ENCODE measurements around the gene RAB22A. TPM values are rescaled to one million over a fixed set of nuclear protein-coding genes. Genes with fewer than 3 reads are reported as not detected.

RAB22A gene
- polyA plus RNA-seq, 2 of the 4 experiments (the other 2 are of a cell fraction): 7.3 to 13.2 TPM

DNA sequence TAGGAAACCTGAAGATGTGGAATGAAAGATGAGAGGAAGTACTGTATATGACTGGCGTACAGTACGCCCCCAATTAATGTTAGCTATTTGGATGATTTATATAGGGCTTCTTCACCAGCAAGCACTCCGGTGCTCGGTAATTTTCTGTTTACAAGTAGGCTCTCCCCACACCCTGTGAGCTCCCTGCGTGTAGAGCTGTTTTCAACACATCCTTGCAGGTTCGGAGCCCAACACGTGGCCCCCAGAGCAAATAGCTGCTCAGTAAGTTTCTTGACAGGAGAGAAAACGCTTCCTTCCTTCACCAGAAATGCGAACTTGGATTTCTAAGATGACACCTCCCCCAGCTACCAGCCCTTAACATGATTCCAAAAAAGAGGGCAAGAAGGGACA lies 1.2 kb upstream of the RAB22A start:
- Histone ChIP-seq H3K4me2 (peak overlapping the region; percentile 86), H3K9me3 (no peaks in the 10 kb centered on the region), H3K4me1 (peaks cover 21% of the 10 kb centered on the region), H3K27ac (peak overlapping the region in 1 of 2 experiments; percentile 93; a peak in 3 of 6 replicates), H3K4me3 (peak overlapping the region; percentile 94)
- DNase-seq (ENCODE audit: low read depth in 1 of 2, low spot score in 1 of 2) (no peak), ATAC-seq (no peak), FAIRE-seq (no peak)
- POLR2A ChIA-PET: no interaction called here
- CTCF ChIA-PET: interaction anchor here (0.7 to 2.0 kb wide), 4 partner anchors 10 to 343 kb away, joined by 3 to 5 read pairs (median 4); partner anchors contain the start of gene STX16
- 91% methylated on average over 9 of the region's 9 CpGs for WGBS (ENCODE audit: missing lambda C conversion rate)
- TF ChIP-seq JUNB (IDR thresholded peaks at IDR 0.05): no peak
- TF ChIP-seq ZFP36 (IDR thresholded peaks at IDR 0.05; ENCODE audit: borderline replicate concordance, partially characterized antibody): no peak
- no peak for TF ChIP-seq HDAC2 (IDR thresholded peaks at IDR 0.05)
- TF ChIP-seq HEYL (CRISPR knock-in tag; IDR thresholded peaks at IDR 0.05): no peak
- TF ChIP-seq MYC (IDR thresholded peaks at IDR 0.05; ENCODE audit: borderline replicate concordance, low read length): no peak
- no peak for TF ChIP-seq RCOR1 (IDR thresholded peaks at IDR 0.05; ENCODE audit: low read depth, low read length)
- no peak for TF ChIP-seq POLR2A (IDR thresholded peaks at IDR 0.05; ENCODE audit: low read length)
- TF ChIP-seq HOXB5 (CRISPR knock-in tag; IDR thresholded peaks at IDR 0.05): no peak
- no peak for TF ChIP-seq PHF8 (IDR thresholded peaks at IDR 0.05; ENCODE audit: borderline replicate concordance, low read depth)
- no peak for TF ChIP-seq RARB (CRISPR knock-in tag; IDR thresholded peaks at IDR 0.05)
- no peak for TF ChIP-seq FOXS1 (CRISPR knock-in tag; IDR thresholded peaks at IDR 0.05)
- TF ChIP-seq HOXB13 (CRISPR knock-in tag; IDR thresholded peaks at IDR 0.05; ENCODE audit: low read depth): no peak
- TF ChIP-seq CEBPB (IDR thresholded peaks at IDR 0.05): no peak
- TF ChIP-seq EHMT2 (IDR thresholded peaks at IDR 0.05; ENCODE audit: low read depth): no peak
- TF ChIP-seq, protein P1, sequence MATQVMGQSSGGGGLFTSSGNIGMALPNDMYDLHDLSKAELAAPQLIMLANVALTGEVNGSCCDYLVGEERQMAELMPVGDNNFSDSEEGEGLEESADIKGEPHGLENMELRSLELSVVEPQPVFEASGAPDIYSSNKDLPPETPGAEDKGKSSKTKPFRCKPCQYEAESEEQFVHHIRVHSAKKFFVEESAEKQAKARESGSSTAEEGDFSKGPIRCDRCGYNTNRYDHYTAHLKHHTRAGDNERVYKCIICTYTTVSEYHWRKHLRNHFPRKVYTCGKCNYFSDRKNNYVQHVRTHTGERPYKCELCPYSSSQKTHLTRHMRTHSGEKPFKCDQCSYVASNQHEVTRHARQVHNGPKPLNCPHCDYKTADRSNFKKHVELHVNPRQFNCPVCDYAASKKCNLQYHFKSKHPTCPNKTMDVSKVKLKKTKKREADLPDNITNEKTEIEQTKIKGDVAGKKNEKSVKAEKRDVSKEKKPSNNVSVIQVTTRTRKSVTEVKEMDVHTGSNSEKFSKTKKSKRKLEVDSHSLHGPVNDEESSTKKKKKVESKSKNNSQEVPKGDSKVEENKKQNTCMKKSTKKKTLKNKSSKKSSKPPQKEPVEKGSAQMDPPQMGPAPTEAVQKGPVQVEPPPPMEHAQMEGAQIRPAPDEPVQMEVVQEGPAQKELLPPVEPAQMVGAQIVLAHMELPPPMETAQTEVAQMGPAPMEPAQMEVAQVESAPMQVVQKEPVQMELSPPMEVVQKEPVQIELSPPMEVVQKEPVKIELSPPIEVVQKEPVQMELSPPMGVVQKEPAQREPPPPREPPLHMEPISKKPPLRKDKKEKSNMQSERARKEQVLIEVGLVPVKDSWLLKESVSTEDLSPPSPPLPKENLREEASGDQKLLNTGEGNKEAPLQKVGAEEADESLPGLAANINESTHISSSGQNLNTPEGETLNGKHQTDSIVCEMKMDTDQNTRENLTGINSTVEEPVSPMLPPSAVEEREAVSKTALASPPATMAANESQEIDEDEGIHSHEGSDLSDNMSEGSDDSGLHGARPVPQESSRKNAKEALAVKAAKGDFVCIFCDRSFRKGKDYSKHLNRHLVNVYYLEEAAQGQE (IDR thresholded peaks at IDR 0.05): no peak

DNA sequence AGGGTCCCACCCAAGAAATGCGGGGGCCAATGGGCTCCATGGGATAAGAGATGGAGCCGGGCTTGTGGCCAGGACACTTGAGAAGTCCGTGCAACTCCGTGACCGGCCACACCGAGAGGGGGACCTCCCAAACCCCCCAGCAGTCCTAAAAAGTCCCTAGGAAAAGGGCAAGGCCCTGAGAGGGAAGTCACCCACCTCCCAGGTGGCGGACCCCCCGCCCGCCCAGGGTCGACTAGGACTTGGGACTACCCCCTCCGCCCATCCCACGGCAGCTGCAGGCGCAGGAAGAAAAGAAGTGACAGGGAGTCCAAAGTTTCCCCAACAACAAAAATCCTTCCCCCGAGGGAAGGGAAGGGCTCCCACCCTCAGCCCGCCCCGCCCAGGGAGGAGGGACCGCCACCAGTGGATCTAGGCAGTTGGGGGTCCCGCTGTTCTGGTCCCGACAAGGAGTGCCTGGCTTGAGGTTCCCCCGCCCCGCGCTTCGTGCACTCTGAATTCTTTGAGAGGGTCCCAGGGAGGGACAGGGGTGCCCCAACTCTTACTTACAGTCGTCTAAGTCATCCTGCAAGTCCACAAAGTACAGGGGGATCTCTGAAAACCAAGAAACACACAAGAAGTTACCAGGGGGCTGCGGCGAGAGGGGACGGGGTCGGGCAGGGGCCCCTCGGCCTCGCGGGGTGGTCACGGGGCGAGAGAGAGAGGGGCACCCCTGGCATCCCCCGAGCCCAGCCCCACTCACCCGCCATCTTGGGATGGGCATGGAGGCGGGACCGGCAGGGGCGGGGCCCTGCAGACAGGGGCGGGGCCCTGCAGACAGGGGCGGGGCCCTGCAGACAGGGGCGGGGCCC lies 611 bp upstream of the RAB22A start:
- WGBS (ENCODE audit: missing lambda C conversion rate): 39% methylated on average over 22 of the region's 41 CpGs
- TF ChIP-seq, protein P2, sequence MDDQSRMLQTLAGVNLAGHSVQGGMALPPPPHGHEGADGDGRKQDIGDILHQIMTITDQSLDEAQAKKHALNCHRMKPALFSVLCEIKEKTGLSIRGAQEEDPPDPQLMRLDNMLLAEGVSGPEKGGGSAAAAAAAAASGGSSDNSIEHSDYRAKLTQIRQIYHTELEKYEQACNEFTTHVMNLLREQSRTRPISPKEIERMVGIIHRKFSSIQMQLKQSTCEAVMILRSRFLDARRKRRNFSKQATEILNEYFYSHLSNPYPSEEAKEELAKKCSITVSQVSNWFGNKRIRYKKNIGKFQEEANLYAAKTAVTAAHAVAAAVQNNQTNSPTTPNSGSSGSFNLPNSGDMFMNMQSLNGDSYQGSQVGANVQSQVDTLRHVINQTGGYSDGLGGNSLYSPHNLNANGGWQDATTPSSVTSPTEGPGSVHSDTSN (IDR thresholded peaks at IDR 0.05): 0 out of 2 replicates have a peak, but pooled peaks have one; percentile 5
- TF ChIP-seq HOXB13 (CRISPR knock-in tag; IDR thresholded peaks at IDR 0.05; ENCODE audit: low read depth) (no peak), ZFP36 (IDR thresholded peaks at IDR 0.05; ENCODE audit: borderline replicate concordance, partially characterized antibody) (no peak), BHLHE40 (IDR thresholded peaks at IDR 0.05; ENCODE audit: low read depth, low read length) (no peak), JUN (IDR thresholded peaks at IDR 0.05) (peak; percentile 6 to 51; a peak in 2 of 5 replicates), POLR2A (IDR thresholded peaks at IDR 0.05; ENCODE audit: low read length) (peak; percentile 81), KDM5A (IDR thresholded peaks at IDR 0.05) (peak; percentile 56), PHF8 (IDR thresholded peaks at IDR 0.05; ENCODE audit: borderline replicate concordance, low read depth) (peak; percentile 95; the same call in 1 of the 2 replicates), HEYL (CRISPR knock-in tag; IDR thresholded peaks at IDR 0.05) (no peak)
- TF ChIP-seq, protein P3, sequence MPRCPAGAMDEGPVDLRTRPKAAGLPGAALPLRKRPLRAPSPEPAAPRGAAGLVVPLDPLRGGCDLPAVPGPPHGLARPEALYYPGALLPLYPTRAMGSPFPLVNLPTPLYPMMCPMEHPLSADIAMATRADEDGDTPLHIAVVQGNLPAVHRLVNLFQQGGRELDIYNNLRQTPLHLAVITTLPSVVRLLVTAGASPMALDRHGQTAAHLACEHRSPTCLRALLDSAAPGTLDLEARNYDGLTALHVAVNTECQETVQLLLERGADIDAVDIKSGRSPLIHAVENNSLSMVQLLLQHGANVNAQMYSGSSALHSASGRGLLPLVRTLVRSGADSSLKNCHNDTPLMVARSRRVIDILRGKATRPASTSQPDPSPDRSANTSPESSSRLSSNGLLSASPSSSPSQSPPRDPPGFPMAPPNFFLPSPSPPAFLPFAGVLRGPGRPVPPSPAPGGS (IDR thresholded peaks at IDR 0.05): peak; percentile 12; the same call in 1 of the 3 replicates
- Histone ChIP-seq H3K27ac (peak overlapping the region; percentile 93 to 94), H3K4me2 (peak overlapping the region; percentile 86), H3K4me3 (peak overlapping the region; percentile 94), H3K4me1 (peaks cover 21% of the 10 kb centered on the region), H3K9me3 (no peaks in the 10 kb centered on the region)
- ChIA-PET CTCF (interaction anchor here (0.7 to 1.2 kb wide), 3 partner anchors 10 to 139 kb away, joined by 3 to 5 read pairs (median 3); no protein-coding TSS in a partner anchor), POLR2A (no interaction called here)
- DNase-seq (ENCODE audit: low read depth in 1 of 2, low spot score in 1 of 2) (peak; percentile 53 to 54), ATAC-seq (peak; percentile 83 to 89), FAIRE-seq (no peak)
